Vagina (tissue), 2 donors: Measurements from ENCODE around the gene STIM1. TPM values are rescaled to one million over a fixed set of nuclear protein-coding genes. Genes with fewer than 3 reads are reported as not detected.

Experiments used
- DNase-seq, 2 donors: peaks; one replicate each; pipeline ENCODE4 v3.0.0-alpha.2; 2017; ENCODE audit errors: extremely low spot score in 2 of 2
- H3K27ac ChIP-seq: fragments of 200-600 bp; sonication (generic); one replicate; pipeline ENCODE4 v1.5.1; 2019
- H3K27me3 ChIP-seq: fragments of 200-600 bp; sonication (generic); one replicate; pipeline ENCODE4 v1.5.1; 2019
- H3K36me3 ChIP-seq, 2 donors: fragments of 200-600 bp; sonication (generic); one replicate each; pipeline ENCODE4 v1.5.1; 2017 to 2019
- H3K4me1 ChIP-seq: fragments of 200-600 bp; sonication (generic); one replicate; pipeline ENCODE4 v1.5.1; 2019
- H3K4me3 ChIP-seq, 2 donors: fragments of 200-600 bp; sonication (generic); 1 replicate in 1 of 2; 2 replicates in 1 of 2; pipeline ENCODE4 v1.5.1; 2016 to 2019
- H3K9me3 ChIP-seq: fragments of 200-600 bp; sonication (generic); one replicate; pipeline ENCODE4 v1.5.1; 2019
- POLR2A ChIP-seq, 2 donors: fragments of 450-650 bp; IDR thresholded peaks; one replicate each; pipeline ENCODE4 v1.6.1; 2017; ENCODE audit warnings: antibody characterized with exemption in 2 of 2, mild to moderate bottlenecking in 2 of 2, moderate library complexity in 2 of 2
- POLR2AphosphoS5 ChIP-seq, 2 donors: sonication (generic); formaldehyde crosslinking; IDR thresholded peaks; one replicate each; pipeline ENCODE4 v1.9.0; 2017; ENCODE audit warnings: antibody characterized with exemption in 2 of 2, mild to moderate bottlenecking in 2 of 2, low read depth in 1 of 2; ENCODE audit not compliant: insufficient read depth in 1 of 2
- intact Hi-C: fragments of 100-400 bp; cut with DNase I; formaldehyde crosslinking; loops from one replicate; pipeline ENCODE4 v1.15.1; 2023
- total RNA-seq: library from RNA; depleted of rRNA; stranded (reverse); fragments of >200 nt; gene quantifications from one replicate; pipeline ENCODE4 v1.2.3, GENCODE V29; 2016
- TF ChIP-seq, protein P1 (sequence below), 3 experiments: fragments of 450-650 bp in 2 of 3; fragments of 200-600 bp in 1 of 3; sonication (generic) in 1 of 3; IDR thresholded peaks; one replicate each; pipeline ENCODE4 v1.5.1; 2017 to 2019; ENCODE audit warnings: antibody characterized with exemption in 3 of 3, mild to moderate bottlenecking in 2 of 3, moderate library complexity in 2 of 3

STIM1 gene
- total RNA-seq, 1 donor from 2014 or later: 68.8 TPM

DNA sequence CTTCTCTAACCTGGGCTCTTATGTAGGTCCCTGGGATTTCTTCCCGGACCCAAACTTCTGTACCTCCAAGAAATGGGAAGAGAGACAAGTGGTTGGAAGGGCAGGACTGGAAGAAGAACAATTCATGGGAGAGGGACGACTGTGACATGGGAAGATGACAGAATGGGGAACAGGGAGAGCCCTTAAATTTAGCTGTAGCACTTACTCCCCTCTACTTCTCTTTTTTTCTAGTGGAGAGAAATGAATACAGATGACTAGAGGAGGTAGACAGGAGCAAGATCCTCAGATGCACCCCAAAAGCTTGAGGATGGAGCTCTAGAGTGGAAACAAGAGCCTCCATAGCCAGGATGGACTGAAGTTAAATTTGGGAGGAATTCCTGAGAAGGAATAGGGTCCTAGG is 17.0 kb upstream of the STIM1 start:
- no peaks in the 10 kb centered on the region for H3K36me3 ChIP-seq
- no peaks in the 10 kb centered on the region for H3K9me3 ChIP-seq
- no peak for DNase-seq
- peak overlapping the region; percentile 96 for H3K27ac ChIP-seq
- TF ChIP-seq POLR2A (IDR thresholded peaks at IDR 0.05): no peak
- TF ChIP-seq, protein P1, sequence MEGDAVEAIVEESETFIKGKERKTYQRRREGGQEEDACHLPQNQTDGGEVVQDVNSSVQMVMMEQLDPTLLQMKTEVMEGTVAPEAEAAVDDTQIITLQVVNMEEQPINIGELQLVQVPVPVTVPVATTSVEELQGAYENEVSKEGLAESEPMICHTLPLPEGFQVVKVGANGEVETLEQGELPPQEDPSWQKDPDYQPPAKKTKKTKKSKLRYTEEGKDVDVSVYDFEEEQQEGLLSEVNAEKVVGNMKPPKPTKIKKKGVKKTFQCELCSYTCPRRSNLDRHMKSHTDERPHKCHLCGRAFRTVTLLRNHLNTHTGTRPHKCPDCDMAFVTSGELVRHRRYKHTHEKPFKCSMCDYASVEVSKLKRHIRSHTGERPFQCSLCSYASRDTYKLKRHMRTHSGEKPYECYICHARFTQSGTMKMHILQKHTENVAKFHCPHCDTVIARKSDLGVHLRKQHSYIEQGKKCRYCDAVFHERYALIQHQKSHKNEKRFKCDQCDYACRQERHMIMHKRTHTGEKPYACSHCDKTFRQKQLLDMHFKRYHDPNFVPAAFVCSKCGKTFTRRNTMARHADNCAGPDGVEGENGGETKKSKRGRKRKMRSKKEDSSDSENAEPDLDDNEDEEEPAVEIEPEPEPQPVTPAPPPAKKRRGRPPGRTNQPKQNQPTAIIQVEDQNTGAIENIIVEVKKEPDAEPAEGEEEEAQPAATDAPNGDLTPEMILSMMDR (IDR thresholded peaks at IDR 0.05): no peak
- no peak for TF ChIP-seq POLR2AphosphoS5 (IDR thresholded peaks at IDR 0.05; ENCODE audit: insufficient read depth in 1 of 2, low read depth in 1 of 2)
- H3K4me3 ChIP-seq: peak overlapping the region in 1 of 2 donors; percentile 96
- intact Hi-C loops: no loop called here
- no peaks in the 10 kb centered on the region for H3K27me3 ChIP-seq
- H3K4me1 ChIP-seq: peaks cover 59% of the 10 kb centered on the region

DNA sequence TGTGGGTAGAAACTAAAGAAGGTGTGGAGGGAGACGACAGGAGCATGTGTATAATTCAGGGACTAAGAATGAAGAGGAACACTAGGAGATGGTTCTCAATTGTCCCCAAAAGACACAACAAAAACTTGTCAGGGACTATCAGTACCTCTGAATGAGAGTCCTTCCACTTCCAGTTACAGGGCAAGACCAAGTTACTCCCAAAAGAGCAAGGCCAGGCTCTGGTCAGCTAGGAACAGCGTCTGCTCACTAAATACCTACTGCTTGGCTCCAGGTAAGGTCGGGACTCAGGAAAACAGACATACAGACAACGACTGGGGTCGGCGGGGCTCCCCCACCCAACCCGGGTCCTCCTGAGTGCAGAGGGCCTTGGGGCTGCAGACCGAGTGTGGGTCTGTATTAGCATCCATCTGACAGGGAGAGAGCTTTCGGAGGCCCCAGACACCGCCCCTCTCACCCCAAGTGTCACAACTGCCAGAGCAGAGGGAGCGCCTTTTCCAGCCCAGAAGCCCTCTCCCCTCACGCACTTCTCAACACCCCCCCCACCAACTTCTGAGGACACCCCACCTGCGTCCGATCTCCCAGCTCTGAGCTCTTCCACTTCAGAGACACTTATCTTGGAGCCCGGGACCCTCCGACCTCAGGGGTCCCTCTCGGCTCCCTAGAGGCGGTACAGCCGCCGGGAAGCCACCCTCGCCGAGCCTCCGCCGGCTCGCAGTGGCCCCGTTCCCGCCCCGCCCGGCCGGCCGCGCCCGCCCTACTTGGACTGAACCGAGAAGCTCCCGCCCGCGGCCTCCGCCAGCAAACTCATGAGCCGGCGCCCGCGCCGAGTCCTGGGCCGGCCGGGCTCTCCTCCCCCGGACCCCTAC is 15.2 kb upstream of the STIM1 start:
- intact Hi-C loops: no loop called here
- Histone ChIP-seq H3K27me3 (no peaks in the 10 kb centered on the region), H3K36me3 (no peaks in the 10 kb centered on the region), H3K4me3 (peak overlapping the region; percentile 64 to 96), H3K9me3 (no peaks in the 10 kb centered on the region), H3K4me1 (peaks cover 48% of the 10 kb centered on the region), H3K27ac (peak overlapping the region; percentile 96)
- no peak for DNase-seq
- TF ChIP-seq POLR2A (IDR thresholded peaks at IDR 0.05) (no peak), POLR2AphosphoS5 (IDR thresholded peaks at IDR 0.05; ENCODE audit: insufficient read depth in 1 of 2, low read depth in 1 of 2) (no peak)
- TF ChIP-seq, protein P1 (IDR thresholded peaks at IDR 0.05): no peak

DNA sequence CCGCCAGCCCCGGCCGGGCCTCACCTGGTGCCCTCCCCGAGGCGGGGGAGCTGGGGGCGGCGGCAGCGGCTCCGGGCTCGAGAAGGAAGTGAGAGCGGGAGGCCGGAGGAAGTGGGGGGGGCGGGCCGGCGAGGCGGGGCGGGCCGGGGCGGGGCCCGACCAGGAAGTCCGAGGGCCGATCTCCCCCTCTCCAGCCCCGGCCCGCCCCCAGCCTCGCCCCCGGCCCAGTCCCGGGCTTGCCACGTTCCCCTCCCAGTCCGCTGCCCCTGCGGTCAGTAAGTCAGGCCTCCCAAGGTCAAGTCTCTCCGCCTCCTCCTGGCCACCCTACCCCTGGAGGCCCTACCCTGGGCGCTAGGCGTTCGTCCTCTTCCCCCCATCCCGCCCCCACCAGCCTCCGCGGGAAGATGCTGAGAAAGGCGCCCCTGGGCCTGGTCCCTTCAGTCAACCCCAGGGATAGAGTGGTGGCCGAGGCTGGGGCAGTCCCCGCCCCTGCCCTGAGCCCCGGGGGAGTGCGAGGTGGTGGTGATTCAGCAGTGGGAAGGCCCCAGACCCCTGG is 14.5 kb upstream of the STIM1 start, which contains the start of gene RHOG:
TSS of gene RHOG (minus strand) at position 90 of the 556 bp plus-strand sequence. CDS start 12,821 bp downstream, outside the sequence.
- no peak for TF ChIP-seq POLR2AphosphoS5 (IDR thresholded peaks at IDR 0.05; ENCODE audit: insufficient read depth in 1 of 2, low read depth in 1 of 2)
- TF ChIP-seq POLR2A (IDR thresholded peaks at IDR 0.05): no peak
- TF ChIP-seq, protein P1 (IDR thresholded peaks at IDR 0.05): no peak
- Histone ChIP-seq H3K9me3 (no peaks in the 10 kb centered on the region), H3K27ac (peak within 1 kb of the TSS; percentile 96), H3K36me3 (no peaks in the 10 kb centered on the region), H3K4me3 (peak within 1 kb of the TSS; percentile 64 to 96), H3K27me3 (no peaks in the 10 kb centered on the region), H3K4me1 (peaks cover 41% of the 10 kb centered on the region)
- intact Hi-C loops: no loop called here
- DNase-seq: peak in 1 of 2 donors; percentile 94

DNA sequence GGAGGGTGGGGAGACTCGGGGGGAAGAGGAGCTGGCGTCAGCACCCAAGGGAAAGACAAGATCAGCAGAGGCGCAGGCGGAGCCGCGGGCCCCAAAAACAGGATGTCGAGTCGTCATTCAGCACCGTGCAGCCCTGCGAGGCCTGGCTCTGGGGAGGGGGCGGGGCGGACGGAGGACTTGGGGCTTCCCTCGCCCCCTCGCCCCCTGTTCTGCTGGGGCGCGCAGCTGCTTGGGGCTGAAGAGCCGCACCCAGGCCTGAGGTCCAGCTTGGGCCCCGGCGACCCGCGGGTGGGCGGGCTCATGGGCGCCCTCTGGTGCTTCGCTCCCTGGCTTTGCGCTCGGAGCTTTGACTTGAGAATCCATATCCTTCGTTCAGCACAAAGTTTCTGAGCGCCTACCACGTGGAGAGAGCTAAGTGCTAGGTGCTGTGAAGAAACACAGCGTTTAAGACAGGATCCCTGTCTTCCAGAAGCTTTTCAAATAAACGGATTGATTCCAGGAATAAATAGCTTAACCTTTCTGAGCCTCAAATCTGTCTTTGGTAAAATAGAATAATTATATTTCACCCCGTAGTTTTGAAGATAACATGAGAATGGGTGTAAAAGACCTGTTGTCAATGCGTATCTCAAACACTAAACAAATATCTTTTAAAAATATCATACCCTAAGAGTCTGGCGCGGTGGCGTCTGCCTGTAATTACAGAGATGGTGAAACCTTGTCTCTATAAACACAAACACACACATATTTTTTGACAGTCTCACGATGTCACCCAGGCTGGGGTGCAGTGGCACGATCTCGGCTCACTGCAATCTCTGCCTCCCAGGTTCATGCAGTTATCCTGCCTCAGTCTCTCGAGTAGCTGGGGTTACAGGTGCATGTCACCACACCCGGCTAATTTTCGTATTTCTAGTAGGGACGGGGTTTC is 13.8 kb upstream of the STIM1 start:
- peak overlapping the region; percentile 96 for H3K27ac ChIP-seq
- no peaks in the 10 kb centered on the region for H3K36me3 ChIP-seq
- H3K4me1 ChIP-seq: peaks cover 35% of the 10 kb centered on the region
- no peak for TF ChIP-seq POLR2A (IDR thresholded peaks at IDR 0.05)
- peak; percentile 51 to 87 for TF ChIP-seq POLR2AphosphoS5 (IDR thresholded peaks at IDR 0.05; ENCODE audit: insufficient read depth in 1 of 2, low read depth in 1 of 2)
- TF ChIP-seq, protein P1 (IDR thresholded peaks at IDR 0.05): peak; percentile 51 to 74 (median 64)
- DNase-seq: peak in 1 of 2 donors; percentile 95
- peak overlapping the region; percentile 64 to 96 for H3K4me3 ChIP-seq
- intact Hi-C loops: no loop called here
- H3K27me3 ChIP-seq: no peaks in the 10 kb centered on the region
- no peaks in the 10 kb centered on the region for H3K9me3 ChIP-seq
